GM19240 (cell line): Measurements from ENCODE around the gene DSN1.

ENCODE experiments used
- DNase-seq: peaks from one replicate; pipeline ENCODE4 v3.0.0; 2011; ENCODE audit warnings: low spot score; ENCODE audit not compliant: insufficient read length

DSN1 gene

DNA sequence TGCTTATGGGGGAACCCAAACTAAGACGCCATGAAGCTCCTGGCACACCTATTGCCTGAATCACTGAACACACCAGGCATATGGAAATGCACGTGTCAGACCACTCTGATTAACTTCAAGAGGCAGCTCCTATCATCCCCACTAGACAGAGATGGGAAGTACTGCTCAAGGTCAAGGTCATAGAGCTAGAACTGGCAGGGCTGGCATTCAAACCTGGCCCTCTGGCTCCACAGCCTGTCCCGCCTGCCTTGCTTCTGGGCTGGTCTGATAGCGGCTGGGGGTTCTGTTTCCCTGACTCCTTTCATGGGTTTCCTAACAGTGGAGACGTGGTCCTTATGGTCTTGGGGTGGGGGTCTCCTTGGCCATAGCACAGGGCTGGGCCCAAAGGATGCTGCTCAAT, 22.6 kb upstream of the DSN1 start:
- no peak for DNase-seq

DNA sequence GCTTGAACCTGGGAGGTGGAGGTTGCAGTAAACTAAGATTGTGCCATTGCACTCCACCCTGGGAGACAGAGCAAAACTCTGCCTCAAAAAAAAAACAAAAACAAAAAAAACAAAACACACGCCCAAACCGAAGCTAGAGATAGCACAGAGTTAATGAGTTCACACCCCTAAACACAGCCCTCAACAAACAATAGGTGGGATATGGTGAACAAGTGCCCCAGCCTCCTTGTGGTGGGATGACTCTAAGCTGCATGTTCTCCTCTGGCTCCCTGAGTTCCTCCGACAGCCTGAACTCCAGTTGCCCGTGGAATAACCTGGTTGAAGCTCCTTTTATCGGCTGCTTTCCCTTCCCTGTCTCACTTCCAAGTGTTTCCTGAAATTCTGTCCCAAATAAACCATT, 22.1 kb upstream of the DSN1 start:
- DNase-seq = no peak

DNA sequence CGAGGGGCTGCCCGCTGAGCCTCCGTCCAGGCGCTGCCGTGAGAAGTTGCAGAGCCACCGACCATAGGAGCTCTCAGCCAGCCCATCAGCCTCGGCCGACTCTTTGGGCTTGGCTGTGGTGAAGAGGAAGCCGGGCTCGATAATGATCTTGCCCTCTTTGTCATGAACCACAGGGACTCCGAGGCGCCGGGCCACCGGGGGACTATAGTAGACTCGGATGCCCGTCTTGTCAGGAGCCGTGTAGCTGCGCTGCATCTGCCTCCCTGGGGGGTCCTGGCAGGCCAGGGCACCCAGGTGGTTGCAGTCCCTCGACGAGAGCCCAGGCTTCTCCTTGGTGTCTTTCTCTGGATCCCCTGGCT, 20.5 kb upstream of the DSN1 start:
- DNase-seq = no peak

DNA sequence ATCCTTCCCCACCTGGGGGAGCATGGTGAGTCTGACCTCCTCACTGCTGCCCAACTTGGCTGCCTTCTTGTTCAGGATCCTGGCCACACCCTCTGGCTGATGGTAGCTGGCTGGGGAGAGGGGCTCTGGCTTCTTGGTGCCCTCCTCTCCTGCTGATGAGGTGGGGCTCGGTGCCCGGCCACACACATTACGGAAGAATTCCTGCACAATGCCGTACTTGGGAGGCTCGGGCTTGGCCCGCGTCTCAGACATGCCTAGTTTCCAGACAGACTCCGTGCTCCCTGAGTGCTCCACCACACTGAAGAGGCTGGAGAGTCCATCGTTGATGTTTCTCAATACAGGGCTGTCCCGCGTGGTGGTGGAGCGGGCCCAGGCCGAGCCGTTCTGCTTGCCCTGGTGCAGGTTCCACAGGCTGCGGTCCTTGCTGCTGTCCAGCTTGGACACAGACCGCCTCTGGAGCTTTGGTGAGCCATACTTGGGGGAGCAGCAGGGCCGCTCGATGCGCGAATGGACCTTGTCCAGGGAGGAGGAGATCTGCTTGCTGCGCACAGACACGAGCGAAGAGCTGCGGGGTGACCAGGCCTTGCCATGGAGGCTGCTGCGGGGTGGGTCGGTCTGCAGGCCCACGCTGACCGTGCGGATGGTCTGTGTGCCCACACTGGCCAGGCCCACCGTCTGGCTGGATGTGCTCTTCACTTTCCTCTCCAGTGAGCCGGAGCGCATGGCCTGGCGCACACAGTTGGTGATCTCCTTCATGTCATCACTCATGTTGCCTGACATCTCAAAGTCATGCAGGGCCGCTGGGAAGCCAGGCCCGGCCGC, 19.9 kb upstream of the DSN1 start:
- no peak for DNase-seq

DNA sequence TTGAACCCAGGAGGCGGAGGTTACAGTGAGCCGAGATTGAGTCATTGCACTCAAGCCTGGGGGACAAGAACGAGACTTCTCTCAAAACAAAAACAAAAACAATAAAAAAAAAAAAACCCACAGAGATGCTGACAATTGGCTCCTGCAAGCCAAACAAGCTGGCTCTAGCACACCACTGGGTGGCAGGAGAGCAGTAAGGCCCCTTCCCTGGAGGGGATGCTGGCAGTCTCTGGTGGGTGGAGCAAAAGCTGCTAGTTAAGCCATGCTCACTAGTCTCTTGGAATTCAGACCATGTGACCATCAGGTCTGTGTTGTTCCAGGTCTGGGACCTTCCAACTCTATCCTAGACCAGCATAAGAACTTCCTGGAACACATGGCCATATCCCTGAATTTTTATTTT, 18.9 kb upstream of the DSN1 start:
- peak; percentile 36 for DNase-seq

DNA sequence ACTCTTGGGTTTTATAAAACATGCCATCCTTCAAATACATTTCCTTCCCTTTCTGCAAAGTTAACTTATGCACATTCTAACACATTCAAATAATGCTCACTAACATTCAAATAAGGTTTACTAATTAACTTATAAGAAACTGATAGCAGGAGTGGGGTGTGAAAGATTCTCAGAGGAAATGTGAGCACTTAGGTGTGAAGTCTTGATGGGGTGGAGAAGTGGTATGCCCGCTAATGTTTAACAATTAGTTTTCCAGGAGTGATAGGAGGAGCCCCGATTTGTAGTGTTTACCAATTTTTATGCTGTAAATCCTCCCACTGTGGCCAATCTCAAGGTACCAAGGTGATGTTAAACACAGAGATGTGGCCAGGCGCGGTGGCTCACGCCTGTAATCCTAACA, 18.3 kb upstream of the DSN1 start:
- DNase-seq = no peak

DNA sequence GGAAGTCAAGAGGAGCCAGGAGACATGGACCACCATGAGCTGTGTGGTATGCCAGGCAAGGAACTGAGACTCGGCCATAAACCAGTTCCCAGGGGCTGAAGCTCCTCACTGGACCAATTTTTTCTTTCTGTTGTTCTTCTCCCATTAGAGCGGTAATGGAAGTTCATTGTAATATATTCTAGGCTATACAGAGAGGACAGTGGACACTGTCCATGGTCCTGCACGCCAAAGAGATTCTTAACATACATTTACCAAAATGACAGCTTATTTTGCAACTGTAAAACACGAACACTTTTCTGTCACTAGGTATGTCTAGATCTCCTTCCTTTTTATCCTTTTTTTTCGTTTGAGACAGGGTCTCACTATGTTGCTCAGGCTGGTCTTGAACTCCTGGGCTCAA, 13.1 kb upstream of the DSN1 start:
- no peak for DNase-seq

DNA sequence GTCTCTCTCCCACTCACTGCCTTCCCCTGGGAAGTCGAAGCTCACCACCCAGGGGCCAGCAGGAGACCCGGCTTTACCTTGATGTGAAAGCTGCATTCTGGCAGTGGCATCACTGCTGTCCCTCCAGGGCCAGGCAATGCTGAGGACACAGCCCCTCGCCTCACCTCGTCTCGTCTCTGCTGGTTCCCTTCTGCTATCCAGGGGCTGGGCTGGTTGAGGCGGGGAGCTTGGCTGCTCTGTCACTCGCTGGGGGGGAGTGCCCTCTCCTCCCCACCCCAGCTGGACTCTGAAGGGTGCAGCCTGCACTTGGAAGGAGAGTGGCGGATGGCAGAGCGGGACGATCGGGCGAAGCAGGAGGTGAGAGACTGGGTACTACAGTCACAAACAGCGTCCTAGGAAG, 12.7 kb upstream of the DSN1 start:
- DNase-seq = no peak

DNA sequence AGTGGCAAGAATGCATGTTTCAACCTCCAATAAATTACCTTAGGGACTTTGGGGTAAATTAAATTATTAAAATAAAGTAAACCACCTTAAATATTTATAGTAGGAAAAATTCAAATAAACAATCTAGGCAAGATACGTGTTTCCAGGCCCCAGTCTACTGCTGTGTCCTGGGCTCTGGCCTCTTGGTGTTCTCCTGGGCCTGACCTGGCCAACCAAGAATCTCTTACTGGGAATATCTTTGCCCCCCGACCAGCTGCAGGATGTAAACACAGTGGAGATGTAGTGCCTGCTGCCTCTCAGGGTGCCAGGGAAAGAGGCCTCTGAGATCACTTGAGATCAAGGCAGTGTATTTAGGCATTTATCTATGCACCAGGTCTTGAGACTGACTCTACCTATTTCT, 11.7 kb upstream of the DSN1 start:
- no peak for DNase-seq

DNA sequence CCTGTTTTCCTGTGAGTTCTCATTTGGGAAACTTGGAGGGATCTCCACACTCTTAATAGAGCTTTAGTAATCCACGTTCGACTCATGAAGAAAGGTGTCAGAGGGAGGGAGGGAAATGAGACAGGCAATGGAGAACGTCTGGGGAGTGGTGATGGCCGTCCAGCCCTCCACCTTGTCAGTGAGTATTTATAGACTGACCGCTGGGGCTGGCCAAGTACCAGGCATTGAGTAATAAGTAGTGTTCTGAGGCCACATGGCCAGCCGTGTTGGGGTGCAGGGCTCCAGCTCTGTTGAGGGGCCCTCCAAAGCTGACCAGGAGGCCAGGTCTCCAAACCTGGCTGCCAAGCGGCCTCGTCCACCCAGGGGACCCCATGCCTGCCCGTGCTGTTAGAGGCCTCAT, 11.3 kb upstream of the DSN1 start:
- DNase-seq = no peak

DNA sequence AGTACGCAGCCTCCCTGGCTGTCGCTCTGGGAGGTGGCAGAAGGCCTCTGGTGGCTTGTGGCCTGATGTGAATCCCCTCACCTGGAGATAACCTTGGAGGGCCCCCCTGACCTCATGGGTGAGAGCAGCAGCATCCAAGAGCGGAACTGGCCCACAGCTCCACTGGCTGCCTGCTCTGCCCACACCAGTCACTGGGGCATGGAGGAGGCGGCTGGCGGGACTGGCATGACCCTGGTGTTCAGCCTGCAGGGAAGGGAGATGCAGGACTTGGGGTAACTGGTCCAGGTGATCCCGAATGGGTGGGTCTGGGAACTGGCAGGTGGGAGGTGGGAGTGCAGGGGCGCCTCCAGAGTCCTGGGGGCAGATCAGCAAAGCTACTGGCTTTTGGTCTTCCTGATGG, 10.6 kb upstream of the DSN1 start:
- DNase-seq = no peak

DNA sequence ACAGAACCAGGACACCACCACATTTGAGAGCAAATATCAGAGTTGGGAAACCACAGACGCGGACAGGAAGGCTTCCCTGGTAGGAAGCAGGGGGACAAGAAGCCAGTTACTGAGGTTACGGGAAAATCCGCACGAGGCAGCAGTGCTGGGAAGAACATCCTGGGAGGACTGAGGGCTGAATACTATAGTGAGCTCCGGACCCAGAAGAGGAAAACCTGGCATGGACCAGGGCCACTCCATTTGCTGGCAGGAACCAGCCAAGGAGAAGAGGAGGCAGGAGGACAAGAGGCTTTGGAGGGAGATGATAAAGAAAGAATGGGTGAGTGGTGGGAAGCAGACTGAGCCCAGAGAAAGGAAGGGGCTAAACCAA, 6.1 kb upstream of the DSN1 start:
- DNase-seq = no peak

DNA sequence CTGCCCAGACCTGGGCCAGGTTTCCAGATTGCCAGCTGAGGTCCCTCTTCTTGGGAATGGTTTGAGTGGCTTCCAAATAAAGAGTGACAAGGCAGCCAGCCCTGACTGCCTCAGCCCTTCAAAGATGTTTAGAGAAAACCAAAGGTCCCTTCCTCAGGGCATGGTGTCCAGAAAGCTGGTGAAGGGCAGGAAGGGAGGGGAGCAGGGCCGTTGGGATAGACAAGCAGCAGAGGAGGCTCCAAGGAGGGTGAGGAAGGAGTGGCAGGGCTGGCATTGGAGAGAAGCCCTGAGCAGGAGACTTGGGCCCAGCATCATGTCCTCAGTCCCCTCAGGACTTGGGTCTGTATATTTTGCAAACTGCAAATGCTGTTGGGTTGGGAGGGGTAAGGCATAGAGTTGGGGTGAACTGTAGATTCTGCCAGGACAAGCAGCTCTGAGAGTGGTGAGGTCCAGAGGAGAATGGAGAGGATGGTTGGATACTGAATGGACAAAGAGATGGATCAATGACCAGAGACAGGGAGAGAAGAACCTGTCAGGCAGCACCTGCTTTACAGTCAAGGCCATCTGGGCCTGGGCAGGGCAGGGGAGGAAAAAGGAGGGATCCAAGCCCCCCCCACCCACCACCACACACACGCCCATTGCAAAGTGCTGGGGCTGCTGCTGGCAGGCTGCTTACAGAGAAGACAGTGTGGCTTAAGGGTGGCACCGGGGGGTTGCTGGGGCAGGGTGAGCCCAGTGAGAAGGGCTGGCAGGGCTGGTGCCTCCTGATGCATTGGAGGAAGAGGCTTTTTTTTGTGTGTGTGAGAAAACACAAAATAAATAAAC, 5.5 kb upstream of the DSN1 start:
- no peak for DNase-seq

DNA sequence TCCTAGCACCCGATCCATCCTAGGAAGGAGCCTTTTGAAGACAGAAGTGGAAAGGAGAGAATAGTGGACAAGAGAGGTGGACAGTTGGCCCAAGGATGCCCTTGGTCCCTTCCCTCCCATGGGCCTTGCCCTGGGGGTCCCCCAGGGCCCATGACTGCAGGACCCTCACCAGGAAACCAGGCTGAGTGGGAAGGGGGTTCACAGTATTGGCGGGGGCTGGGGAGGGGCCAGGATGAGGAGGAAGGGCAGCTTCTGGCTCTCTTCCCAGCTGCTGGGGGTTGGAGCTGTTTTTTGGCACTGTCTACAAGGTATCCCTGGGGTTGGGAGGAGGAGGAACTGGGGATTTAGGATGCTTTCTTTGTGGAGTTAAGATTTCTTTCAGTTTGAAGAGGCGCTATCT, 4.0 kb upstream of the DSN1 start:
- DNase-seq = no peak

DNA sequence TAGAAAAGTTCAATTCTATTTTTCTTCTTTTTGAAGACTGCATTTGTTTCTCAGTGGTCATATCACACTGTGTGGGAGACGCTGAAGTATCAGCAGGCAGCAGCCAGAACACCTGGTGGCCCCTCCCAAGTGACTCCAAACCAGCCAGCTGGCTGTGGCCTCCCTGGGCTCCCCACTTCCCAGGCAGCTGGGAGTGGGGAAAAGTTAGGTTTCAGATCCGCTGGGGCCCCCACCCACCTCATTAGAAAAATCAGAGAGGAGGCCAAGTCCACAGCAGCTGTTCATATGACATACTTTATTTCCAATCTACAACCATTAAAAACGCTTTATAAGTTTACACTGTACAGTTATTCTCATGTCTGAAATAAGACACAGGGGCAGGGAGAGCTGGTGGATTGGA, 3.6 kb upstream of the DSN1 start:
- DNase-seq = no peak

DNA sequence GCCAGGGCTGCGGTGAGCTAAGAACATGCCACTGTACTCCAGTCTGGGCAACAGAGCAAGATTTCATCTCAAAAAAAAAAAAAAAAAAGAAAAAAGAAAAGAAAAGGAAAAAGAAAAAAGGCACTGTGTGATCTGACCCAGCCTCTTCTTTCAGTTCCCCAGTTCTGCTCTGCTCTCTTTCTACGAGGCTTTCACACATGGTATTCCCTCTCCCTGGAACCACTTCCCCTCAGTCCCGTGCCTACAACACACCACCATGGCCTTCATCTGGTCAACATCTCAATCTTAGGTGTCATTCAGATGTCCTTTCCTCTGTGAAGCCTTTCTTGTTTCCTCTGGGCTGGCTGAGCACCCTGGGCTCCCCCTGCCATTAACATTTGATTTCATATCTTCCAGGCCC, 2.3 kb upstream of the DSN1 start:
- no peak for DNase-seq

DNA sequence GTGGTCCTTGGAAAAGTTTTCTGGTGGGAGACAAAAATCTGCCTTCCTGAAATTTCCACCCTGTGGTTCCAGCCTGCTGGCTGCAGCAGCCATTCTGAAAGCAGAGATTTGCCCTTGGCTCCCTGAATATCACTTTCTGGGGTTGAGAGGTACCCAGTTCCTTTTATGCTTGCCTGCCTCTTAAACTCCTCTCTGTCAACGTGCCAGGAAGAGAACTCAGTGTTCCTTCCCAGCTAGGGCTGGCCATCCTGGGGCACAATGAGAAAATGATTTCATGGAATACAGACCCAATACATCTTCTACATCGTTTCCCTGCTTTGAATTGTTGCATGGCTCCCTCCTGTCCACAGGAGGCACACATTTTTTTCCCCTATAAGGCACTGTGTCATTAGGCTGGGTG, 1.6 kb upstream of the DSN1 start:
- DNase-seq = no peak

DNA sequence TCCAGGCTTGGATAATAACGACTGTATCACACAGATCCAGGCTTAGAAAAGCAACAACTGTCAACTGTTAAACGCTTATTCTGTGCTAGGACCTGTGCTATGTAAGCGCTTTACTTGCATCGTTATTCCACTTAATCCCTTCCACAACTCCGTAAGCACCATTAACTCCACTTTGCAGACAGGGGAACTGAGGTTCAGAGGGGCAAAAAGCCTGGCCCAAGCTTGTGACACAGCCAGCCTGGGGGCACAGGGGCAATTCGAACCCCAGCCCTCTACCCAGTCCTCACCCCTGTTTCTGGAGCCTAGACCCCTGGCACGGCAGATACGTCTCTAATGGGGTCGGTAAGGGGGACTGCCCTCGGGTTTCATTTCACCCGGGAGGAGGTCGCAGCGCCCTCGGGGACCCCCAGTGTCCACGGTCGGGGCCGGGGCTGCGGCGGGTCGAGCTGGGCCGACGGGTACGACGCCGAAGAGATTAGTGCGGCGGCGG, 411 bp downstream of the DSN1 start:
- no peak for DNase-seq

DNA sequence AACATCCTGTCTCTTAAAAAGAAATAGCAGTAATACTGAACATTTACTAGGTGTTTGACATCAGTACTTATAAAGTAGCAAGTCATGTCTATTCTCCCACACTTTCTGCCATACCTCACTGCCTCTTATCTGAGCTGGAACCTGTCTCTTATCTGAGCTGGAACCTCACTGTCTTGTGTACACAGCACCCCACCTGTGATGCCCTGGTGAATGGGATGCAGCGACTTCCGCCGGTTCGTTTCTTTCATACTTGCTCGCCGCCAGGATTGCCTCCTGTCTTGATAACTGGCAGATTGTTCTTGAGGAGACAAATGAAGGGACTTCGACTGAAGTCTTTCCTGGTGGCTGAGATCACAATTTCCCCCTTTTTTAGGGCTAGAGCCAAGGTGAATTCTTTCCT, 2.9 kb downstream of the DSN1 start:
- DNase-seq = no peak

DNA sequence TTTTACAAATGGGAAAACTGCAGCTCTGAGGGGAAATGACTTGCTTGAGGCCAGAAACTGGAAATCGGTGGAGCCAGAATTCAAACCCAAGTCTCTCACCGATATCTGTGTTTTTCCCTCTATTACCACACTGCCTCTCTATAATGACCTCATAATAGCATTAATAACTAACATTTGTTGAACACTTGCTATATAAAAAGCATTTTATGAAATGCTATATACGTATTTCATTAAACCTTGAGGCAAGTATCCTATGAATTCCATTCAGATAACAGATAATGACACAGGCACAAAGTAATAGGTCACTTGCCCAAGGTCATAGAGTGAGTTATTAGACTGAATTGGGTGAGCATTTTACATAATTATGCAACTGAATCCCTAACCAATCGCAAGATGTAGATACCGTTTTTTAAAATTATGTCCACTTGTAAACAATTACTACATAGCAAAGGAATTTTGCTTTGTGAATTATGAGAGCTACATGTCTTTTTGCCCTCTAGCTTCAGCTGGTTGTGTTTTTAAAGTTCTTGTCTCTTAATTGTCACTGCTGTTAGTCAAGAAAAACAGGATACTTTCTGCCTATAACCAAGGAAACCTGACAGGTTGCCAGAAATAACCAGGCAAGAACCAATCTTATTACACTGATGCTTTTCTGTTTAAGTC, 4.7 kb downstream of the DSN1 start:
- no peak for DNase-seq

DNA sequence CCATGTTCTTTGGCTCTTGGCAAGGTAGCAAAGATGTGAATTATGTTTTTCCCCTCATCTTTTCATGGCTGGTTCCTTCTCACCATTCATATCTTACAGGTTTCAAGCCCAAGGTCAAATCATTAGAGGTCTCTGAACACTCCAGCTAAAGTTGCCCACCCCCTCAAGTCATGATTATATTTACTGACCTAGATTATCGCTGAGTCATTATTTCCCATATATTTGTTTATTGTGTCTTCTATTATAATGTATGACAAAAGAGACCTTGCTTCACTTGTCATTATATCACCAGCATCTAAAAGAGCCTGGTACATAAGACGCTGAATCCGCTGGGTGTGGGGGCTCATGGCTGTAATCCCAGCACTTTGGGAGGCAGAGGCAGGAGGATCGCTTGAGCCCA, 12.4 kb downstream of the DSN1 start:
- DNase-seq = no peak

DNA sequence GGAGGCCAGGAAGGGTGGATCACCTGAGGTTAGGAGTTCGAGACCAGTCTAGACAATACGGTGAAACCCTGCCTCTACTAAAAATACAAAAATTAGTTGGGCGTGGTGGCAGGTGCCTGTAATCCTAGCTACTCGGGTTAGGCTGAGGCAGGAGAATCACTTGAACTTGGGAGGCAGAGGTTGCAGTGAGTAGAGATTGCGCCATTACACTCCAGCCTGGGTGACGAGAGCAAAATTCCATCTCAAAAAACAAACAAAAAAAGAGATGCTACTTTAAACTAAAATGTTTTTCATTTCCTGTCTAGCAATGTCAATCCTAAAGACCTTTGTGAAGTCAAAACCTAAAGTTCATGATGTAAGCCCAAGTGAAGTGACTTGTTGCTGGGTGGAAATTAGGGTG, 12.9 kb downstream of the DSN1 start:
- DNase-seq = no peak
